ENCODE results near the gene CHSY3.
"Not testable (repeated sequence)": the region's sequence is repeated elsewhere in the genome, so short reads cannot be mapped to it uniquely, and the experiment has no call there.

The CHSY3 gene

DNA sequence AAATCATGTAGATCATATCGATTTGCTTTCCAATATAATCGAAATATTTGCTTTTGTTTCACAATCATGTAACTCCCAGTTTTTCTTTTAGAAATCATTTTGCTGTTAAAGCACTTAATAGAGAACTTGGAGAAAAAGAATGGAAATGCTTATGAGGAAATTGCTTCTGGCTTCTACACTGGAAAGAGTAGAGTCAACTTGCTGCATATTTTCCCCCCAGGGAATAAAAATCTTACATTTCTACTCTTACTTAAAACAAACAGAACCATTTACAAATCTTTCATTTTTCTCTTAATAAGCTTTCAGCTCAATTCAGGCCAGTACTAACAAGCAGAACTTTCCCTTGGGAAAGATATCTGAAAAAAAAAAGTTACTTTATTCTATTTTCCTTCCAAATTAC lies 312.0 kb downstream of the CHSY3 start:
- POLR2A ChIA-PET: no interaction called here
- CTCF ChIA-PET: no interaction called here
- TF ChIP-seq, protein P1, sequence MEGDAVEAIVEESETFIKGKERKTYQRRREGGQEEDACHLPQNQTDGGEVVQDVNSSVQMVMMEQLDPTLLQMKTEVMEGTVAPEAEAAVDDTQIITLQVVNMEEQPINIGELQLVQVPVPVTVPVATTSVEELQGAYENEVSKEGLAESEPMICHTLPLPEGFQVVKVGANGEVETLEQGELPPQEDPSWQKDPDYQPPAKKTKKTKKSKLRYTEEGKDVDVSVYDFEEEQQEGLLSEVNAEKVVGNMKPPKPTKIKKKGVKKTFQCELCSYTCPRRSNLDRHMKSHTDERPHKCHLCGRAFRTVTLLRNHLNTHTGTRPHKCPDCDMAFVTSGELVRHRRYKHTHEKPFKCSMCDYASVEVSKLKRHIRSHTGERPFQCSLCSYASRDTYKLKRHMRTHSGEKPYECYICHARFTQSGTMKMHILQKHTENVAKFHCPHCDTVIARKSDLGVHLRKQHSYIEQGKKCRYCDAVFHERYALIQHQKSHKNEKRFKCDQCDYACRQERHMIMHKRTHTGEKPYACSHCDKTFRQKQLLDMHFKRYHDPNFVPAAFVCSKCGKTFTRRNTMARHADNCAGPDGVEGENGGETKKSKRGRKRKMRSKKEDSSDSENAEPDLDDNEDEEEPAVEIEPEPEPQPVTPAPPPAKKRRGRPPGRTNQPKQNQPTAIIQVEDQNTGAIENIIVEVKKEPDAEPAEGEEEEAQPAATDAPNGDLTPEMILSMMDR (IDR thresholded peaks at IDR 0.05; ENCODE audit: control extremely low read depth, extremely low read depth, low read depth, missing control alignments): no peak
- DNase-seq (ENCODE audit: extremely low spot score): no peak

DNA sequence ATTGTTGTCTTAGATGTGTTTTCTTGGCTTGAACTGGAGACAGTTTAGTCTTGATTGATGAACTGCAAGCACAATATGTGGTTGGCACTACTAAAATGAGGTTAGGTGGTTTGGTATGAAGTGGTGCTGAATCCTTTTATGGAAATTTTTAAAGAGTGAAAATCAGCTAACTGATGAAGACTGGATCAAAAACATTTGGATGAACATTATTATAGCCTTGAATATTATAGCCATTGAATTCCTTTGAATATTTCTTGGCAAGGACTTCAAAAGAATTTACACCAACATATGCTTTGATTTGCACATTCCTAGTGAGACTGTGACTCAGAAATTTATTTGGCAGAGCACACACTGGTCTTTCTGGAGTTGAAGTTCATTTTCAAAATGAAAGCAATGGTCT lies 318.3 kb downstream of the CHSY3 start:
- no peak for DNase-seq (ENCODE audit: extremely low spot score)
- CTCF ChIA-PET: no interaction called here
- POLR2A ChIA-PET: no interaction called here
- TF ChIP-seq, protein P1 (IDR thresholded peaks at IDR 0.05; ENCODE audit: control extremely low read depth, extremely low read depth, low read depth, missing control alignments): no peak

DNA sequence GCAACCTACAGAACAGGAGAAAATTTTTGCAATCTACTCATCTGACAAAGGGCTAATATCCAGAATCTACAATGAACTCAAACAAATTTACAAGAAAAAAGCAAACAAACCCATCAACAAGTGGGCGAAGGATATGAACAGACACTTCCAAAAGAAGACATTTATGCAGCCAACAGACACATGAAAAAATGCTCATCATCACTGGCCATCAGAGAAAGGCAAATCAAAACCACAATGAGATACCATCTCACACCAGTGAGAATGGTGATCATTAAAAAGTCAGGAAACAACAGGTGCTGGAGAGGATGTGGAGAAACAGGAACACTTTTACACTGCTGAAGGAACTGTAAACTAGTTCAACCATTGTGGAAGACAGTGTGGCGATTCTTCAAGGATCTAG lies 322.3 kb downstream of the CHSY3 start:
- CTCF ChIA-PET; DNase-seq (ENCODE audit: extremely low spot score); POLR2A ChIA-PET: not testable (repeated sequence)

DNA sequence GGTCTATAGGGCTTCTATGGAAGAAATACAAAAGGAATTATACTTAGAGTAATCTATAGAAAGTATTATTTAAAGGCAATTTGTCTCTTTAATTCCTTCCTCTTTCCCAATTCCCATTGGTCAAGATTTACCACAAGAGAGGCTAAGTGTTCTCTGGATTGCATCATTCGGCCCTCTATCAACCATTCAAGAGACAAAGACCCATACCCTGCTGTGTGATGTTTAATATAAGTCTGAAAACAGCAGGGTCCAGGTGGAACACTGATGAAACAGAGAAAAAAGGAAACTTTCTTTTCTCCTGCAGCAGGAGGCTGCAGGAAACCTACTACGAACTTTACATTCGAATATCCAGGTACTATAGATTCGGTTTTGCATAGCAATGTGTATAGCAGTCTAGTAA lies 323.4 kb downstream of the CHSY3 start:
- DNase-seq (ENCODE audit: extremely low spot score): no peak
- TF ChIP-seq, protein P1 (IDR thresholded peaks at IDR 0.05; ENCODE audit: control extremely low read depth, extremely low read depth, low read depth, missing control alignments): no peak
- ChIA-PET POLR2A (no interaction called here), CTCF (interaction anchor here (1.8 kb wide), 1 partner anchor 15 kb away, joined by 5 read pairs; no protein-coding TSS in a partner anchor)

DNA sequence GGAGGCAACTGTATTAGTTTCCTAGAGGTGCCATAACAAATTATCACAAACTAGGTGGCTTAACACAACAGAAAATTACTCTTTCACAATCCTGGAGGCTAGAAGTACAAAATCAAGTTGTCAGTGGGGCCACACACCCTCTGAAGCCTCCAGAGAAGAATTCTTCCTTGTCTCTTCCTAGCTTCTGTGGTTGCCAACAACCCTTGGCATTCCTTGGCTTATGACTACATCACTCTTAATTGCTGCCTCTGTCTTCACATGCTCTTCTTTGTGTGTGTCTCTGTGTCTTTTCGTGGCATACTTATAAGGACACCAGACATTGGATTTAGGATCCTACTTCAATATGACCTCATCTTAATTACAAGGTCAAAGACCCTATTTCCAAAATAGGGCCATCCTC lies 327.5 kb downstream of the CHSY3 start:
- TF ChIP-seq, protein P1 (IDR thresholded peaks at IDR 0.05; ENCODE audit: control extremely low read depth, extremely low read depth, low read depth, missing control alignments): no peak
- CTCF ChIA-PET: interaction anchor here (1.6 to 2.0 kb wide), 2 partner anchors 10 to 28 kb away, joined by 4 to 5 read pairs; no protein-coding TSS in a partner anchor
- POLR2A ChIA-PET: no interaction called here
- DNase-seq (ENCODE audit: extremely low spot score): no peak

DNA sequence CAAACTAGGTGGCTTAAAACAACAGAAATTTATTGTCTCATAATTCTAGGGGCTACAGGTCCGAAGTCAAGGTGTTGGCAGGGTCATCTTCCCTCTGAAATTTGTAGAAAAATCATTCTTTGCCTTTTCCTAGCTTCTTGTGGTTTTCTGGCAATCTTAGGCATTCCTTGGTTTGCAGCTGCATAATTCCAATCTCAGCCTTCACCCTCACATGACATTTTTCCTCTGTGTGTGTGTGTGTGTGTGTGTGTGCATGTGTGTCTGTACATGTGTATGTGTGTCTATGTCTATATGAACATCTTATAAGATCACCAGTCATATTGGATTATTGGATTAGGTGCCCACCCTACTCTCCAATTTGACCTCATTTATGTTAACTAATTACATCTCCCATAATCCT lies 330.6 kb downstream of the CHSY3 start:
- POLR2A ChIA-PET: no interaction called here
- TF ChIP-seq, protein P1 (IDR thresholded peaks at IDR 0.05; ENCODE audit: control extremely low read depth, extremely low read depth, low read depth, missing control alignments): no peak
- DNase-seq (ENCODE audit: extremely low spot score): no peak
- CTCF ChIA-PET: no interaction called here
